NCI-H1417 (cell line): ENCODE data around the gene MPST.
"Not testable (repeated sequence)": the region's sequence is repeated elsewhere in the genome, so short reads cannot be mapped to it uniquely, and the experiment has no call there.

Experiments used
- DNase-seq, 3 experiments: peaks; one replicate each; lab custom pipeline; 2025; lab: John Stamatoyannopoulos, UW

Gene MPST

GRCh38 chr22:37060801-37061610 lies 41.5 kb downstream of the MPST start:
- peak; percentile 17 to 68 (median 45) for DNase-seq

GRCh38 chr22:37061611-37062375 lies 42.3 kb downstream of the MPST start:
- DNase-seq: no peak

GRCh38 chr22:37062376-37062675 lies 42.8 kb downstream of the MPST start:
- no peak for DNase-seq

- no peak for DNase-seq
These were observed 43.3 kb downstream of the MPST start for GRCh38 chr22:37062702-37063381.

GRCh38 chr22:37063431-37064420 lies 44.2 kb downstream of the MPST start:
- peak; percentile 44 to 71 (median 51) for DNase-seq

- no peak for DNase-seq
These were observed 45.0 kb downstream of the MPST start for GRCh38 chr22:37064553-37064952.

- DNase-seq: no peak
These were observed 45.6 kb downstream of the MPST start for GRCh38 chr22:37065180-37065579.

GRCh38 chr22:37065961-37066360 lies 46.4 kb downstream of the MPST start:
- DNase-seq: no peak

- no peak for DNase-seq
These were observed 47.9 kb downstream of the MPST start for GRCh38 chr22:37067428-37067827.

- no peak for DNase-seq
These were observed 49.3 kb downstream of the MPST start for GRCh38 chr22:37068859-37069258.

GRCh38 chr22:37069319-37069718 lies 49.8 kb downstream of the MPST start:
- DNase-seq: no peak

GRCh38 chr22:37069719-37070118 lies 50.2 kb downstream of the MPST start:
- no peak for DNase-seq

GRCh38 chr22:37070334-37070733 lies 50.8 kb downstream of the MPST start:
- DNase-seq: no peak

- no peak for DNase-seq
These were observed 51.2 kb downstream of the MPST start for GRCh38 chr22:37070744-37071143.

GRCh38 chr22:37071850-37072592 lies 52.5 kb downstream of the MPST start:
- DNase-seq: not testable (repeated sequence)

GRCh38 chr22:37072673-37073072 lies 53.1 kb downstream of the MPST start:
- no peak for DNase-seq

GRCh38 chr22:37074537-37074936 lies 55.0 kb downstream of the MPST start:
- peak in 1 of 3 experiments; percentile 27 for DNase-seq

- DNase-seq: peak in 1 of 3 experiments; percentile 27
These were observed 55.5 kb downstream of the MPST start for GRCh38 chr22:37075046-37075445.

GRCh38 chr22:37075822-37076433 lies 56.4 kb downstream of the MPST start:
- DNase-seq: no peak

- peak; percentile 4 to 42 (median 14) for DNase-seq
These were observed 58.4 kb downstream of the MPST start for GRCh38 chr22:37077802-37078448.
